Measurements from ENCODE around the gene SCN5A. TPM values are rescaled to one million over a fixed set of nuclear protein-coding genes. Genes with fewer than 3 reads are reported as not detected.

The SCN5A gene
- total and polyA plus RNA-seq, 2 of the 13 experiments (the other 11 are each of a cell fraction or from before 2014, with no cell fraction given), result 0.22 TPM; not detected in 1

- Histone ChIP-seq H3K79me2 (ENCODE audit: insufficient read depth, low read length) (no peaks in the 10 kb centered on the region), H3K4me1 (ENCODE audit: insufficient read depth, low read length) (no peaks in the 10 kb centered on the region), H3K9me3 (ENCODE audit: low read length) (no peaks in the 10 kb centered on the region), H3K4me3 (replicated peaks in 1 of 3; ENCODE audit: insufficient read depth in 1 of 3, low read depth in 2 of 3, low read length in 3 of 3) (no peak overlapping the region), H3K36me3 (replicated peaks in 1 of 2; ENCODE audit: control insufficient read depth in 1 of 2, insufficient read depth in 2 of 2, low read length in 2 of 2) (no peaks in the 10 kb centered on the region), H2AFZ (ENCODE audit: low read length) (no peak overlapping the region), H4K20me1 (ENCODE audit: insufficient read depth, low read length) (no peaks in the 10 kb centered on the region), H3K4me2 (ENCODE audit: low read depth, low read length) (no peak overlapping the region), H3K9ac (ENCODE audit: insufficient read depth, low read depth, low read length) (no peak overlapping the region), H3K27me3 (ENCODE audit: control insufficient read depth in 1 of 2, insufficient read depth in 2 of 2, low read length in 2 of 2) (peaks cover 11 to 71% of the 10 kb centered on the region in 2 experiments; a peak in 4 of 5 replicates), H3K27ac (ENCODE audit: extremely low read length, insufficient read depth, low read length) (no peak overlapping the region)
- WGBS (ENCODE audit: low lambda C conversion rate), result 8% methylated on average over 7 of the region's 8 CpGs
- ChIA-PET POLR2A (no interaction called here), CTCF (ENCODE audit: low intra/inter-chr PET ratio, low total read pairs) (no interaction called here)
- intact Hi-C loops (cut with micrococcal nuclease; ENCODE audit: unreplicated experiment), result no loop called here
- BruUV-seq (replicated peaks), result no TSS peak
- in situ Hi-C loops (cut with HindIII; ENCODE audit: extremely low pct_ligation_motif_present, low pct_unique_long_range_greater_than_20kb), result loop anchor here (10.0 kb wide), 1 partner anchor 203 kb away; no protein-coding TSS in a partner anchor
- no peak for DNase-seq (ENCODE audit: low spot score)
- FAIRE-seq, result no peak
- ATAC-seq, result no peak
- TF ChIP-seq ATF6 (CRISPR knock-in tag; conservative IDR thresholded peaks at IDR 0.05), result no peak
- TF ChIP-seq PLRG1 (conservative IDR thresholded peaks at IDR 0.05), result no peak
- no peak for TF ChIP-seq TRAFD1 (CRISPR knock-in tag; IDR thresholded peaks at IDR 0.05; ENCODE audit: borderline replicate concordance)
- TF ChIP-seq ZNF276 (CRISPR knock-in tag; IDR thresholded peaks at IDR 0.05; ENCODE audit: low read depth), result no peak
- TF ChIP-seq ZNF318 (CRISPR knock-in tag; IDR thresholded peaks at IDR 0.05), result no peak
- TF ChIP-seq THAP7 (CRISPR knock-in tag; IDR thresholded peaks at IDR 0.05), result no peak
These were observed 7.9 kb downstream of the SCN5A start for GRCh38 chr3:38641461-38642110.
